Stimulated activated CD4-positive, alpha-beta T cell treated with anti-CD3 and anti-CD28 coated beads, Interleukin-12 subunit alpha, Interleukin-12 subunit beta, amount 100 ng/mL, for 48 hours (primary cell): ENCODE data around the gene CSTF2.

Experiments
- DNase-seq, 3 donors: peaks; one replicate each; pipeline ENCODE4 v3.0.0-alpha.2; 2020; ENCODE audit warnings: low read depth in 2 of 3, low spot score in 1 of 3

The CSTF2 gene

GRCh38 chrX:100871594-100872560 is 51.7 kb downstream of the CSTF2 start:
- DNase-seq: no peak

- DNase-seq: no peak
Measured at GRCh38 chrX:100874325-100874724, 54.1 kb downstream of the CSTF2 start, which contains the start of gene NOX1. TSS of gene NOX1 (minus strand) at chrX:100874359. CDS start at chrX:100874139, 220 bp downstream.

GRCh38 chrX:100880368-100880767 is 60.2 kb downstream of the CSTF2 start:
- no peak for DNase-seq

GRCh38 chrX:100883654-100884053 is 63.5 kb downstream of the CSTF2 start:
- no peak for DNase-seq
